Measurements from ENCODE around the gene METTL22. TPM values are rescaled to one million over a fixed set of nuclear protein-coding genes. Genes with fewer than 3 reads are reported as not detected.
A peak's percentile ranks its signal among the peaks of the same experiment; 100 is the strongest.

The METTL22 gene
- polyA plus RNA-seq, 1 donor from 2014 or later: 51.3 TPM

DNA sequence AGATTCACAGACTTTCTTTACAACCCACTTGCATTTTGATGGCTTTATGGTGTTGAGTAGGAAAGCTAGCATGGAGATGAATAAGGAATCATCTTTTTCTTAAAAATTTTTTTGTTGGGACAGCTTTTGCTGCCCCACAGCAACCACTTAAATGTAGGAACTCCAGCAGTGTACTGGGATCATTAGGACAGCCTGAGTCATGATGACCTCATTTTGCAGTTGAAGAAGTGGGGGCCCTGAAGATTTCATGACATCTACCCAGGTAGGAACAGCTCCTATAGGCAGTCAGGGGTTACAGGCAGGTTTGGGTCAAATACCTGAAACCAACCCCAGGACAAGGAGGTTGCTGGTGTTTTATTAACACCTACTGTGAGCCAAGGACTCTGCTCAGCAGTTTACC lies 2.1 kb downstream of the METTL22 start:
- Histone ChIP-seq H3F3A (ENCODE audit: insufficient read depth, low read length, poor library complexity, severe bottlenecking) (no peaks in the 10 kb centered on the region), H4K20me1 (ENCODE audit: insufficient read depth) (no peaks in the 10 kb centered on the region), H3K4me3 (ENCODE audit: low read length) (peak overlapping the region; percentile 87), H3K9me2 (ENCODE audit: insufficient read depth, low read length) (no peaks in the 10 kb centered on the region), H3K9ac (ENCODE audit: low read length) (no peak overlapping the region), H3K27me3 (ENCODE audit: insufficient read depth, low read depth, low read length) (no peaks in the 10 kb centered on the region), H3K9me3 (ENCODE audit: low read length) (no peaks in the 10 kb centered on the region), H3K79me2 (replicated peaks; ENCODE audit: insufficient read depth, low read length) (peaks cover 35% of the 10 kb centered on the region), H3K27ac (ENCODE audit: low read length) (no peak overlapping the region), H3K4me2 (ENCODE audit: low read length) (no peak overlapping the region), H2AFZ (ENCODE audit: low read depth, low read length) (no peak overlapping the region), H3K36me3 (ENCODE audit: insufficient read depth, low read length) (no peaks in the 10 kb centered on the region)
- TF ChIP-seq, protein P1, sequence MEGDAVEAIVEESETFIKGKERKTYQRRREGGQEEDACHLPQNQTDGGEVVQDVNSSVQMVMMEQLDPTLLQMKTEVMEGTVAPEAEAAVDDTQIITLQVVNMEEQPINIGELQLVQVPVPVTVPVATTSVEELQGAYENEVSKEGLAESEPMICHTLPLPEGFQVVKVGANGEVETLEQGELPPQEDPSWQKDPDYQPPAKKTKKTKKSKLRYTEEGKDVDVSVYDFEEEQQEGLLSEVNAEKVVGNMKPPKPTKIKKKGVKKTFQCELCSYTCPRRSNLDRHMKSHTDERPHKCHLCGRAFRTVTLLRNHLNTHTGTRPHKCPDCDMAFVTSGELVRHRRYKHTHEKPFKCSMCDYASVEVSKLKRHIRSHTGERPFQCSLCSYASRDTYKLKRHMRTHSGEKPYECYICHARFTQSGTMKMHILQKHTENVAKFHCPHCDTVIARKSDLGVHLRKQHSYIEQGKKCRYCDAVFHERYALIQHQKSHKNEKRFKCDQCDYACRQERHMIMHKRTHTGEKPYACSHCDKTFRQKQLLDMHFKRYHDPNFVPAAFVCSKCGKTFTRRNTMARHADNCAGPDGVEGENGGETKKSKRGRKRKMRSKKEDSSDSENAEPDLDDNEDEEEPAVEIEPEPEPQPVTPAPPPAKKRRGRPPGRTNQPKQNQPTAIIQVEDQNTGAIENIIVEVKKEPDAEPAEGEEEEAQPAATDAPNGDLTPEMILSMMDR (IDR thresholded peaks at IDR 0.05; ENCODE audit: poor library complexity, severe bottlenecking): no peak
- TF ChIP-seq, protein P2, sequence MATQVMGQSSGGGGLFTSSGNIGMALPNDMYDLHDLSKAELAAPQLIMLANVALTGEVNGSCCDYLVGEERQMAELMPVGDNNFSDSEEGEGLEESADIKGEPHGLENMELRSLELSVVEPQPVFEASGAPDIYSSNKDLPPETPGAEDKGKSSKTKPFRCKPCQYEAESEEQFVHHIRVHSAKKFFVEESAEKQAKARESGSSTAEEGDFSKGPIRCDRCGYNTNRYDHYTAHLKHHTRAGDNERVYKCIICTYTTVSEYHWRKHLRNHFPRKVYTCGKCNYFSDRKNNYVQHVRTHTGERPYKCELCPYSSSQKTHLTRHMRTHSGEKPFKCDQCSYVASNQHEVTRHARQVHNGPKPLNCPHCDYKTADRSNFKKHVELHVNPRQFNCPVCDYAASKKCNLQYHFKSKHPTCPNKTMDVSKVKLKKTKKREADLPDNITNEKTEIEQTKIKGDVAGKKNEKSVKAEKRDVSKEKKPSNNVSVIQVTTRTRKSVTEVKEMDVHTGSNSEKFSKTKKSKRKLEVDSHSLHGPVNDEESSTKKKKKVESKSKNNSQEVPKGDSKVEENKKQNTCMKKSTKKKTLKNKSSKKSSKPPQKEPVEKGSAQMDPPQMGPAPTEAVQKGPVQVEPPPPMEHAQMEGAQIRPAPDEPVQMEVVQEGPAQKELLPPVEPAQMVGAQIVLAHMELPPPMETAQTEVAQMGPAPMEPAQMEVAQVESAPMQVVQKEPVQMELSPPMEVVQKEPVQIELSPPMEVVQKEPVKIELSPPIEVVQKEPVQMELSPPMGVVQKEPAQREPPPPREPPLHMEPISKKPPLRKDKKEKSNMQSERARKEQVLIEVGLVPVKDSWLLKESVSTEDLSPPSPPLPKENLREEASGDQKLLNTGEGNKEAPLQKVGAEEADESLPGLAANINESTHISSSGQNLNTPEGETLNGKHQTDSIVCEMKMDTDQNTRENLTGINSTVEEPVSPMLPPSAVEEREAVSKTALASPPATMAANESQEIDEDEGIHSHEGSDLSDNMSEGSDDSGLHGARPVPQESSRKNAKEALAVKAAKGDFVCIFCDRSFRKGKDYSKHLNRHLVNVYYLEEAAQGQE (IDR thresholded peaks at IDR 0.05; ENCODE audit: borderline replicate concordance): no peak
- TF ChIP-seq SMC3 (conservative IDR thresholded peaks at IDR 0.05; ENCODE audit: poor library complexity) (no peak), EZH2 (IDR thresholded peaks at IDR 0.05; ENCODE audit: borderline replicate concordance, insufficient read depth, low read length, poor library complexity, severe bottlenecking) (no peak), MXI1 (conservative IDR thresholded peaks at IDR 0.05; ENCODE audit: poor library complexity, severe bottlenecking) (no peak), RAD21 (conservative IDR thresholded peaks at IDR 0.05) (no peak), TAF1 (IDR thresholded peaks at IDR 0.05; ENCODE audit: low read depth) (no peak), EP300 (conservative IDR thresholded peaks at IDR 0.05; ENCODE audit: poor library complexity, severe bottlenecking) (no peak), POLR2AphosphoS5 (IDR thresholded peaks at IDR 0.05) (no peak)

DNA sequence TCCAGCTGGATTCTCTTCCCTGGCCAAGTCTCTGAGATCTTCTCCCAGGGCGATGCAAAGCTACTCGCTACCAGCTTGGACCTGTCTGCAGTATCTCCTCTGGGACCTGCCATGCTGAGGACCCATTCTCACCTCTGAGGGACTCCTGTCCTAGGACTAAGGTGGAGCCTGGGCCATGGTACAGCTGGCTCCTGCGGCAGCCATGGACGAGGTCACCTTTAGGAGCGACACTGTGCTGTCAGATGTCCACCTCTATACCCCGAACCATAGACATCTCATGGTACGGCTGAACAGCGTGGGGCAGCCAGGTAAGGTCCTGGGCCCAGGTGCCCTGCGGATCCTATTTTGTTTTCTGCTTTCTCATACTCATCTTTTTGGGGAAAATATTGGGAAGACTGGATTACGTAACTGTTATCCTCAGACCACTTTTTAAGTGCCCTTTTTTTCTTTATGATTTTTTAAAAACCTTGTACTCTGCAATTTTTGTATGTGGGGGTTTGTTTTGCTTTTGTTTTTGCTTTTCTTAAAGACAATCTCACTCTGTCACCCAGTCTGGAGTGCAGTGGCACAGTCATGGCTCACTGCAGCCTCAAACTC lies 4.1 kb downstream of the METTL22 start:
- H3K9me3 ChIP-seq (ENCODE audit: low read length): no peaks in the 10 kb centered on the region
- peaks cover 35% of the 10 kb centered on the region for H3K79me2 ChIP-seq (replicated peaks; ENCODE audit: insufficient read depth, low read length)
- H2AFZ ChIP-seq (ENCODE audit: low read depth, low read length): no peak overlapping the region

More for the DNA sequence above, 4.1 kb downstream of the METTL22 start:
- Histone ChIP-seq H3K27ac (ENCODE audit: low read length) (no peak overlapping the region), H3K9ac (ENCODE audit: low read length) (no peak overlapping the region), H3K4me3 (ENCODE audit: low read length) (no peak overlapping the region), H3K27me3 (ENCODE audit: insufficient read depth, low read depth, low read length) (no peaks in the 10 kb centered on the region), H3K4me2 (ENCODE audit: low read length) (no peak overlapping the region), H4K20me1 (ENCODE audit: insufficient read depth) (no peaks in the 10 kb centered on the region), H3K9me2 (ENCODE audit: insufficient read depth, low read length) (no peaks in the 10 kb centered on the region), H3F3A (ENCODE audit: insufficient read depth, low read length, poor library complexity, severe bottlenecking) (no peaks in the 10 kb centered on the region), H3K36me3 (ENCODE audit: insufficient read depth, low read length) (no peaks in the 10 kb centered on the region)
- TF ChIP-seq, protein P1 (IDR thresholded peaks at IDR 0.05; ENCODE audit: poor library complexity, severe bottlenecking): no peak
- TF ChIP-seq, protein P2 (IDR thresholded peaks at IDR 0.05; ENCODE audit: borderline replicate concordance): no peak
- TF ChIP-seq SMC3 (conservative IDR thresholded peaks at IDR 0.05; ENCODE audit: poor library complexity) (no peak), POLR2AphosphoS5 (IDR thresholded peaks at IDR 0.05) (no peak), EP300 (conservative IDR thresholded peaks at IDR 0.05; ENCODE audit: poor library complexity, severe bottlenecking) (no peak), MXI1 (conservative IDR thresholded peaks at IDR 0.05; ENCODE audit: poor library complexity, severe bottlenecking) (no peak), EZH2 (IDR thresholded peaks at IDR 0.05; ENCODE audit: borderline replicate concordance, insufficient read depth, low read length, poor library complexity, severe bottlenecking) (no peak), TAF1 (IDR thresholded peaks at IDR 0.05; ENCODE audit: low read depth) (no peak), RAD21 (conservative IDR thresholded peaks at IDR 0.05) (no peak)
